AG09309 (cell line): Measurements from ENCODE around the gene NKX2-3.

ENCODE experiments used
- DNase-seq: peaks from one replicate; pipeline ENCODE4 v3.0.0-alpha.2; 2010; ENCODE audit warnings: low read depth
- H3K4me3 ChIP-seq: 2 replicates; pipeline ENCODE4 v1.5.1; 2011; ENCODE audit warnings: mild to moderate bottlenecking, low read depth, low read length, moderate library complexity; ENCODE audit not compliant: control insufficient read depth
- TF ChIP-seq, protein P1 (sequence below): IDR thresholded peaks from 2 replicates; pipeline ENCODE4 v1.5.1; 2011; ENCODE audit warnings: mild to moderate bottlenecking, low read depth, low read length, inconsistent platforms; ENCODE audit not compliant: insufficient read depth, control insufficient read depth; ENCODE audit errors: missing control alignments

NKX2-3 gene

DNA sequence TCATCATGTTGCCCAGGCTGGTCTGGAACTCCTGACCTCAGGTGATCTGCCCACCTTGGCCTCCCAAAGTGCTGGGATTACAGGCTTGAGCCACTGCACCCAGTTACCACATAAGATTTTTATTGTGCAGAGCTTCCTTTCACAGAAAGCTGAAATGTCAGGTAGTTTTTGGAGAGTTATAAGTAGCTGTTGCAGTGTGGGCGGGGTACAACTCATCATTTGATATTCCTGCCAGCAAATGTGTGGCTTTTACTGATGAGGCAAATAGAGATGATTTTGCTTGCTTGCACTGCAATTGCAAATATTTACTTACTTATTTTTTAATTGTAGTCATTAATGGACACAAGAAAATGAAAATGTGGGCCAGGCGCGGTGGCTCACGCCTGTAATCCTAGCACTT, 32.4 kb downstream of the NKX2-3 start:
- TF ChIP-seq, protein P1, sequence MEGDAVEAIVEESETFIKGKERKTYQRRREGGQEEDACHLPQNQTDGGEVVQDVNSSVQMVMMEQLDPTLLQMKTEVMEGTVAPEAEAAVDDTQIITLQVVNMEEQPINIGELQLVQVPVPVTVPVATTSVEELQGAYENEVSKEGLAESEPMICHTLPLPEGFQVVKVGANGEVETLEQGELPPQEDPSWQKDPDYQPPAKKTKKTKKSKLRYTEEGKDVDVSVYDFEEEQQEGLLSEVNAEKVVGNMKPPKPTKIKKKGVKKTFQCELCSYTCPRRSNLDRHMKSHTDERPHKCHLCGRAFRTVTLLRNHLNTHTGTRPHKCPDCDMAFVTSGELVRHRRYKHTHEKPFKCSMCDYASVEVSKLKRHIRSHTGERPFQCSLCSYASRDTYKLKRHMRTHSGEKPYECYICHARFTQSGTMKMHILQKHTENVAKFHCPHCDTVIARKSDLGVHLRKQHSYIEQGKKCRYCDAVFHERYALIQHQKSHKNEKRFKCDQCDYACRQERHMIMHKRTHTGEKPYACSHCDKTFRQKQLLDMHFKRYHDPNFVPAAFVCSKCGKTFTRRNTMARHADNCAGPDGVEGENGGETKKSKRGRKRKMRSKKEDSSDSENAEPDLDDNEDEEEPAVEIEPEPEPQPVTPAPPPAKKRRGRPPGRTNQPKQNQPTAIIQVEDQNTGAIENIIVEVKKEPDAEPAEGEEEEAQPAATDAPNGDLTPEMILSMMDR: no peak
- DNase-seq: no peak
- no peak overlapping the region for H3K4me3 ChIP-seq

DNA sequence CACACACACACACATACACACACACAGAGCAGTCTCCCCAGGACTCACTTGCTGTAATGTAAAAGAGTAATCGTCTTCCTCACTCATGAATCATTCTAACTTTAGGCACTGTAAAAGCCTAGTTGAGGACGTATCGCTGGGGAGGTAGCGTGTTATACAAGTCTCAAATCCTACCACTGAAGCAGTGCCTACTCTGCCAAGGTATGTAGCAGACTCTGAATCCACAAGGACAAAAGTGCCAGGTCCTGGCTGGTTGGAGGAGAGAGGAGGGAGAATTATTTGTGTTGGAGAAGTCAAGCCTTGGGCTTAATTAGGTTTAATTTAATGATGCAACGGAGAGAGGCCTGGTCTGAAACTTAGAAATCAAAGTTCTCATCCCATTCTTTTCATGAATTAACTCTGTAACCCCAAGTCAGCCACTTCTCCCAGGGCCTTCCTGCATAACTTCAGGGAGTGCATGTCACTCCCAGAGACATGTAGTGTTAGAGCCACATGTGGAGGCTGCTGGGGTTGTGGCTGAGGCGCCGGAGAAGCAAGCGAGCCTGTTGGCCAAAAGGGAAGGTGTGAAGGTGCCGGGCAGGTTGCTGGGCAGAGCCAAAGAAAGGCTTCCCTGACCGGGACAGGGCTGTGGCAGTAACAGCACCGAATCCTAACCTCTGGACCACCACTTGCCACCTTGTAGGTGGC, 36.7 kb downstream of the NKX2-3 start:
- no peak overlapping the region for H3K4me3 ChIP-seq
- TF ChIP-seq, protein P1: no peak
- no peak for DNase-seq

DNA sequence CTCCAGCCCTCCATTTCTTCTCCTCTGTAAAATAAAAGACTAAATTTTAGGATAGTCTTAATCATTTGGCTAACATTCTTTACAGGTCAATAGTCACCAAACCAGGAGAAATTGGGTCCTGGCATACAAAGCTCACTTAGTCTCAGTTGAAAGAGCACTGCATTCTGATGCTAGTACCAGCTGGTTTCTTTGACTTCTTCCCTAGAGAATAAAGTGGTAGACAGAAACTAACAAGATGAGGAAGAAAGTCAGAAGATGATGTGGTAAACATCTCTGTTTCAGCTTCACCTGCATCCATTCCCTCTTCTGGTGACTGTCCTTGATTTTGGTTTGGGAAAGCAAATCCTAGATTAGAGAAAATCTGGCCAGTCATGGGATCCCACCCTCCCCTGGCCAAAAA, 37.2 kb downstream of the NKX2-3 start:
- TF ChIP-seq, protein P1: no peak
- no peak for DNase-seq
- H3K4me3 ChIP-seq: no peak overlapping the region

DNA sequence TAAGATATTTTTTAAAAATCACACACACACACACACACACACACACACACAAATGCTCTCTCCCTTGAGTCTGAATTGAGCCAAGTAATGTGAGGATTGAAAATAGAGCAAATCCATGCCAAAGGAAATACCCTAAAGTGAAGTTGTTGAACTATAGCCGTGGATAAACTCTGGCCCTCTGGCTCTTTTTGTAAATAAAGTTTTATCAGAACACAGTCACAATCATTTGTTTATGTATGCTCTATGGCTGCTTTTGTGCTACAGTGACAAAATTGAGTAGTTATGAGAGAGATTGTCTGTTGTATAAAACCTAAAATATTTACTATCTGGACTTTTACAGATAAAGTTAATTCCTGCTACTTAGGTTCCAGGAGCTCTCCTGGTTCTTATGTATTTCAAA, 39.1 kb downstream of the NKX2-3 start:
- no peak overlapping the region for H3K4me3 ChIP-seq
- no peak for DNase-seq
- TF ChIP-seq, protein P1: no peak

DNA sequence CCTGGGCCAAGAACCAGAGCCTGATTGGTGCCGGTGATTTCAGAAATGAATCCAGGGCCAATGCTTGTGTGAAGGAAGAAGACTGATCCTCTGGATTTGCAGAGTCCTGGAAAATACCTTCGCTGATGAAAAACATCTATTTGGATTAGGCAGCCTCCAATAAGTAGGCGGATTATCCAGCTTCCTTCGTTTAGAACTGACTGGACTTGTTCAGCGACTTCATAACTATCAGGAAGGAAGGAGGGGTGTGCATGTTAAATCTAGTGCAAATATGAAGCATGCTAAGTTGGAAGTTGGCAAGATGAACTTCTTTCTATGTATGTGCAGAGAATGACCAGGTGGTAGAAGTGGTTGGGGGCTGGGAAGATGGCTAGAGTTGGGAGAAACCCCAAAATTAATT, 41.0 kb downstream of the NKX2-3 start:
- H3K4me3 ChIP-seq: no peak overlapping the region
- TF ChIP-seq, protein P1: no peak
- DNase-seq: no peak

DNA sequence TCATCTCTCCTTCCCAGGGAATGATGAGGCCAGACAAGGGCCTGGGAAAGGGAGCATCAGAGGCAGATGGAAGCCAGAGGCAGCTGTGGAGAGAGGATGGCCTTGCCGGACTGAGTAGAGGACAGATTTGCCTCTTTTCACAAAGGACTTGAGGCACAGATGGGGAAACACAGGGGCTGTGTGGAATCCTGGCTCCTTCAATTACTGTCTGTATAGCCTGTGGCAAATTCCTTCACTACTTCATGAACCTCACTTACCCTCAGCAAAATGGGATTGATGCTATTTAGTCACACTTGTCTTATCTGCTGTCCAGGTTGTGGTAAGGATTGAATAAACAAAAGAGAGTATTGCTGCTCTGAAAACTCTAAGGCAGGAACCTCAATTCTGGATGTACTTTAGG, 47.2 kb downstream of the NKX2-3 start:
- DNase-seq: no peak
- TF ChIP-seq, protein P1: no peak
- no peak overlapping the region for H3K4me3 ChIP-seq
